IgD-negative memory B cell (primary cell): ENCODE data around the gene EXT2. TPM values are rescaled to one million over a fixed set of nuclear protein-coding genes. Genes with fewer than 3 reads are reported as not detected.

ENCODE experiments used
- H3K27ac Mint-ChIP-seq, 3 donors: one replicate each; pipeline ENCODE4 v1.8.0; 2020 to 2022; ENCODE audit warnings: mild to moderate bottlenecking in 3 of 3, mixed read lengths in 3 of 3, moderate library complexity in 1 of 3
- H3K27me3 Mint-ChIP-seq: one replicate; pipeline ENCODE4 v1.8.0; 2021; ENCODE audit warnings: mixed read lengths
- H3K36me3 Mint-ChIP-seq: one replicate; pipeline ENCODE4 v1.8.0; 2020; ENCODE audit warnings: mild to moderate bottlenecking, mixed read lengths
- H3K4me1 Mint-ChIP-seq, 3 donors: one replicate each; pipeline ENCODE4 v1.8.0; 2020 to 2022; ENCODE audit warnings: mixed read lengths in 3 of 3, mild to moderate bottlenecking in 1 of 3
- H3K4me3 Mint-ChIP-seq, 4 donors: one replicate each; pipeline ENCODE4 v1.8.0; 2020 to 2022; ENCODE audit warnings: mild to moderate bottlenecking in 4 of 4, mixed read lengths in 4 of 4, moderate library complexity in 3 of 4
- H3K9me3 Mint-ChIP-seq, 3 donors: one replicate each; pipeline ENCODE4 v1.8.0; 2020 to 2021; ENCODE audit warnings: mixed read lengths in 3 of 3, mild to moderate bottlenecking in 1 of 3
- polyA plus RNA-seq: library from polyadenylated mRNA; unstranded; fragments of 300-500 nt; fragmentation: Illumina TruSeq; gene quantifications from one replicate; pipeline ENCODE4 v1.2.3, GENCODE V29; 2021

EXT2 gene
- polyA plus RNA-seq, 1 donor from 2014 or later = 21.9 TPM

DNA sequence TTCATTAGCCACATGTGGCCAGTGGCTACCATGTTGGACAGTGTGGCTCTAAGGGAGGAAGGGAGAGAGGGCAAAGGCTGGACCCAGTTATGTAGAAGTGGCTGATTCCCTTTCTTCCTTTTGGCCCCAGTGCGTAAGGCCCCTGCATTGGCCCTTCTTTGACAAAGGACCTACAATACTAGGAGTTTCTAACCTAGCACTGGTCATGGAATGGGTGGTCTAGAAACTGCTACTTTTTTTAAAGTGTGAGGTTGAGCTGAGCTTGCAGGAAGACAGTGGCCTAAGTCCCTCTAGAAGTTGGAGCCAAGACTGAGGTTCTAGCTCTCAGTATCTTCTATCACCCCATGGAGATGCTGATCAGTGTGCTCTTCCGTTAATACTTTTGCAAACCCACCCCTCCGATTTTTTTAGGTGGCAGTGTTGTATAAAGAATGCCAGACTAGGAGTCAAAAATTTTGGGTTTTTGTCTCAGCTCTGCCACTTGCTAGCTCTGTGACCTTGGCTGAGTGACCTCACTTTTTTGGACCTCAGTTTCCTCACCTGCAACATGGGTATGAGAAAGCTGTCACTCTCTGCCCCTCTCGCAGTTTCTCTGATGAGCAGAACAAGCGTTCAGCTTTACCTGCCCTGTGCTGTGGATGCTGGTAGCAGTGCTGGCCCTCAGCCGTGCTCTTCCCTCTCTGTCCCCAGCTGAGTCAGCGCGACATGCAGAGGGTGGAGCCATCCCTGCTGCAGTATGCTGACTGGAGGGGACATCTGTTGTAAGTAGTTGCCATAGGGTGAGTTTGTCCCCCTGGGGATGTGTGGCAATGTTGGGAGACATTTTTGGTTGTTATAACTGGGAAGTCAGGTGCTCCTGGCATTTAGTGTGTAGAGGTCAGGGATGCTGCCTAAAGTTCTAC lies 22.5 kb upstream of the EXT2 start:
- Mint-ChIP-seq H3K4me1 (peaks cover 0 to 7% (median 4%) of the 10 kb centered on the region in 3 donors), H3K27ac (no peak overlapping the region), H3K4me3 (peak overlapping the region in 1 of 4 donors; percentile 12), H3K27me3 (no peaks in the 10 kb centered on the region), H3K36me3 (peaks cover 13% of the 10 kb centered on the region), H3K9me3 (no peaks in the 10 kb centered on the region)

DNA sequence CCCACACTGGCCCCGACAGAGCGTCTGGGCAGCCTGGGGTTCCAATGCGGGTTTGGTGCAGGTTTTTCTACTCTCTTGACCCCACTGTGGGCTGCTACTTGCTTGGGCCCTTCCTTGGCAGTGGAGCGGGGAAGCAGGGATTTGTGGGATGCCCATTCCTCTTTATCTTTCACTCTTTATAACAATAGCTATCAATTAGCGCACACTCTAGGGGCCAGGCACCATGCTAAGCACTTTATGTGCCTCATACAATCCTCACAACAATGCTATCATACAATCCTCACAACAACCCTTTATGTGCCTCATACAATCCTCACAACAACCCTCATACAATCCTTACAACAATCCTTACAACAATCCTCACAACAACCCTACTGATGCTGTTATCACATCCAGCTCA lies 16.7 kb upstream of the EXT2 start:
- peaks cover 0 to 1% (median 0%) of the 10 kb centered on the region in 3 donors for H3K9me3 Mint-ChIP-seq
- no peaks in the 10 kb centered on the region for H3K4me1 Mint-ChIP-seq
- H3K27ac Mint-ChIP-seq = no peak overlapping the region
- H3K27me3 Mint-ChIP-seq = no peaks in the 10 kb centered on the region
- H3K36me3 Mint-ChIP-seq = peaks cover 16% of the 10 kb centered on the region
- no peak overlapping the region for H3K4me3 Mint-ChIP-seq

DNA sequence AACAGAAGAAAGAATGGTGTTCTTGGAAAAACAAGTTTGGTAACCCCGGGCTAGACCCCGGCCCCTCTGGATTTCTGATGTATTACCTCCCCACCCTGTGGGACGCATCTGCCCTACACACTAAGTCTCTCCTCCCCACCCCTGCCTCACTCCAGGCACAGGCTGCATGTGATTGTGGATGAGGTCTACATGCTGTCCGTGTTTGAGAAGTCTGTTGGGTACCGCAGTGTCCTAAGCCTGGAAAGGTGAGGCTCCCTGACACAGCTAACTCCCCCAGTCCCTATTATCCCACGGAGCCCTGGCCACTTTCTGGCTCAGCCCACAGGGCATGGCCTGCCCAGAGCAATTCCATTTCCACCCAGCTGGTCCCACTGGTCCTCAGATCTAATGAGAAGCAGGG lies 16.1 kb upstream of the EXT2 start:
- H3K36me3 Mint-ChIP-seq = peaks cover 18% of the 10 kb centered on the region
- H3K4me3 Mint-ChIP-seq = no peak overlapping the region
- peaks cover 0 to 1% (median 0%) of the 10 kb centered on the region in 3 donors for H3K9me3 Mint-ChIP-seq
- H3K27me3 Mint-ChIP-seq = no peaks in the 10 kb centered on the region
- H3K4me1 Mint-ChIP-seq = no peaks in the 10 kb centered on the region
- no peak overlapping the region for H3K27ac Mint-ChIP-seq

GRCh38 chr11:44080951-44081350 lies 14.5 kb upstream of the EXT2 start:
- peaks cover 1 to 5% (median 2%) of the 10 kb centered on the region in 3 donors for H3K9me3 Mint-ChIP-seq
- H3K36me3 Mint-ChIP-seq = peaks cover 17% of the 10 kb centered on the region
- H3K4me3 Mint-ChIP-seq = no peak overlapping the region
- no peaks in the 10 kb centered on the region for H3K4me1 Mint-ChIP-seq
- H3K27me3 Mint-ChIP-seq = no peaks in the 10 kb centered on the region
- no peak overlapping the region for H3K27ac Mint-ChIP-seq

DNA sequence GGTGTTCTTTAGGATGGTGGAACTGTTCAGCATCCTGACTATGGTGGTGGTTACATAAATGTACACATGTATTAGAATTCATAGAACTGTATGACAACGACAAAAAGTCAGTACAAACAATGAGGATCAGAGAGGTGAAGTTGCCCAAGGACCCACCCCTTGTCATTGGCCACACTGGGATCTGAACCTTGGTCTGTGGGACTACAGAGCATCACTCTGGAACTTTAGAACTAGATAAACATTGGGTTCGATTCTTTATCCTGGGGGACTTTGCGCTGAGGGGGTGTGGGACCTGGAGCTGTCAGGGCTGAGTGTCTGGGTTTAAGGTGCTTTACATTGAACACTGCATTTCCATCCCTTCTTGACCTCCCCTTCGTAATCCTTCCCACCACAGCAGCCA lies 12.8 kb upstream of the EXT2 start:
- Mint-ChIP-seq H3K27ac (no peak overlapping the region), H3K4me1 (no peaks in the 10 kb centered on the region), H3K36me3 (peaks cover 13% of the 10 kb centered on the region), H3K27me3 (no peaks in the 10 kb centered on the region), H3K9me3 (peaks cover 1 to 5% (median 4%) of the 10 kb centered on the region in 3 donors), H3K4me3 (no peak overlapping the region)

- Mint-ChIP-seq H3K9me3 (peaks cover 1 to 5% (median 4%) of the 10 kb centered on the region in 3 donors), H3K36me3 (peaks cover 12% of the 10 kb centered on the region), H3K4me1 (no peaks in the 10 kb centered on the region), H3K27ac (no peak overlapping the region), H3K27me3 (no peaks in the 10 kb centered on the region), H3K4me3 (no peak overlapping the region)
These were observed 12.0 kb upstream of the EXT2 start for GRCh38 chr11:44083433-44083832.

DNA sequence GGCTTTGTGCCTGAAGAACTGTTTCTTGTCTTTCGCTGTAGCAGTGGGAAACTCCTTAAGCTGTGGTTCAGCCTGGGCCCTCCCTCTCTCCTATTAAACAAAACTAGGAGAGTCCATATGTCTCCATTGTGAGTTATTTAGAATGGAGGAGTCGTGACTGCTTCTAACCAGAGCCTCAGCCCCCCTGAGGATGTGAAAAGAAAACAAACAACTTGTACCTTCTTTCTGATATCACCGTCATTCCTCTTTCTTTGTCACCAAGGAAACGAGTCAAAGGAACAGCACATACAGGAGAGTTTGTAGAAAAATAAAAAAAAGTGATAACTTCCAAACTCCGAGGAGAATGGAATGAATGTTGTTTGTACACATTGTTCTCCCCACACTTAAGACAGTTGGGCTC lies 11.6 kb upstream of the EXT2 start:
- Mint-ChIP-seq H3K4me1 (no peaks in the 10 kb centered on the region), H3K36me3 (peaks cover 10% of the 10 kb centered on the region), H3K27me3 (no peaks in the 10 kb centered on the region), H3K4me3 (no peak overlapping the region), H3K27ac (no peak overlapping the region), H3K9me3 (peaks cover 1 to 5% (median 4%) of the 10 kb centered on the region in 3 donors)

DNA sequence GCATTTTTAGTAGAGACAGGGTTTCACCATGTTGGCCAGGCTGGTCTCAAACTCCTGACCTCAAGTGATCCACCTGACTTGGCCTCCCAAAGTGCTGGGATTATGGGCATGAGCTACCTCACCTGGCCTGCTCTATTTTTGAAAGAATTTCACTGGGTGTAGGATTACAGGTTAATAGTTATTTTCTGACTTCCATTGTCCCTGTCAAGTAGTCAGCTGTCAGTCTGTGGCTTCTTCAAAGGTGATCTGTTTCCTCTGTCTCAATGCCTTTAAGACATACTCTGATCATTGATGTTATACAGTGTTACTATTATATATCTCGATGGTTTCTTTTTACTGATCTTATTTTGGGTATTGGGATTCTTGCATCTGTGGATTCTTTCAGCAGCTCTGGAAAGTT lies 10.1 kb upstream of the EXT2 start:
- H3K27me3 Mint-ChIP-seq = no peaks in the 10 kb centered on the region
- H3K27ac Mint-ChIP-seq = no peak overlapping the region
- H3K9me3 Mint-ChIP-seq = peaks cover 1 to 5% (median 4%) of the 10 kb centered on the region in 3 donors
- H3K4me1 Mint-ChIP-seq = no peaks in the 10 kb centered on the region
- no peak overlapping the region for H3K4me3 Mint-ChIP-seq
- peaks cover 9% of the 10 kb centered on the region for H3K36me3 Mint-ChIP-seq

GRCh38 chr11:44088377-44088776 lies 7.1 kb upstream of the EXT2 start:
- H3K4me3 Mint-ChIP-seq = no peak overlapping the region
- H3K27me3 Mint-ChIP-seq = no peaks in the 10 kb centered on the region
- no peak overlapping the region for H3K27ac Mint-ChIP-seq
- H3K36me3 Mint-ChIP-seq = peaks cover 7% of the 10 kb centered on the region
- no peaks in the 10 kb centered on the region for H3K4me1 Mint-ChIP-seq
- H3K9me3 Mint-ChIP-seq = peaks cover 0 to 5% (median 4%) of the 10 kb centered on the region in 3 donors

GRCh38 chr11:44088871-44089270 lies 6.6 kb upstream of the EXT2 start:
- H3K9me3 Mint-ChIP-seq = peaks cover 0 to 5% (median 4%) of the 10 kb centered on the region in 3 donors
- no peaks in the 10 kb centered on the region for H3K27me3 Mint-ChIP-seq
- no peak overlapping the region for H3K27ac Mint-ChIP-seq
- H3K4me1 Mint-ChIP-seq = no peaks in the 10 kb centered on the region
- peaks cover 5% of the 10 kb centered on the region for H3K36me3 Mint-ChIP-seq
- H3K4me3 Mint-ChIP-seq = no peak overlapping the region

GRCh38 chr11:44090539-44090938 lies 4.9 kb upstream of the EXT2 start:
- no peak overlapping the region for H3K4me3 Mint-ChIP-seq
- no peak overlapping the region for H3K27ac Mint-ChIP-seq
- peaks cover 4% of the 10 kb centered on the region for H3K36me3 Mint-ChIP-seq
- H3K27me3 Mint-ChIP-seq = no peaks in the 10 kb centered on the region
- peaks cover 0 to 4% (median 2%) of the 10 kb centered on the region in 3 donors for H3K9me3 Mint-ChIP-seq
- H3K4me1 Mint-ChIP-seq = peaks cover 9 to 12% (median 10%) of the 10 kb centered on the region in 3 donors

GRCh38 chr11:44094260-44094868 lies 1.1 kb upstream of the EXT2 start:
- Mint-ChIP-seq H3K27me3 (no peaks in the 10 kb centered on the region), H3K9me3 (no peaks in the 10 kb centered on the region), H3K4me1 (peaks cover 16 to 23% (median 20%) of the 10 kb centered on the region in 3 donors), H3K4me3 (peak overlapping the region; percentile 66 to 90 (median 84)), H3K36me3 (no peaks in the 10 kb centered on the region), H3K27ac (peak overlapping the region; percentile 10 to 91 (median 69))

- Mint-ChIP-seq H3K36me3 (no peaks in the 10 kb centered on the region), H3K9me3 (no peaks in the 10 kb centered on the region), H3K27ac (peak overlapping the region in 1 of 3 donors; percentile 83), H3K4me1 (peaks cover 18 to 24% (median 20%) of the 10 kb centered on the region in 3 donors), H3K4me3 (peak overlapping the region; percentile 66 to 94 (median 88)), H3K27me3 (no peaks in the 10 kb centered on the region)
These were observed 1.1 kb downstream of the EXT2 start for GRCh38 chr11:44096360-44097185.

DNA sequence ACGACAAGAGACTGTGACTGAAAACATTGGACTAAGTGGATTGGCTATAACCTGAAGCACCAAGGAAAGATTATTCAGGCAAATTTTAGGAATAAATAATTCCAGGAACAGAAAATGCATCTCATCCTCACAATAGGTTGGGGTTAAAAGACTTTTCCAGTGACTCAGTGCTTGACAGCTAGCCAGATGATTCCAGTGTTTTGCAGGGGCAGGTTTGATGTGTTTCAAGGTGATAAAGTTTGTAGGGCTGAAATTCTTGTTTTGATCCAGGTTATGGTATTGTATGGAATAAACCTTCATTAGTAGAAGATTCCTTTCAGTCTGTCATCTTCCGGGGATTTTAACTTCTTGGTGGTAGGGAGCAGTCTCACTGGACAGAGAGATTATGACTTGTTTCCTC lies 2.3 kb downstream of the EXT2 start:
- Mint-ChIP-seq H3K4me1 (peaks cover 18 to 31% (median 23%) of the 10 kb centered on the region in 3 donors), H3K27me3 (no peaks in the 10 kb centered on the region), H3K4me3 (no peak overlapping the region), H3K9me3 (no peaks in the 10 kb centered on the region), H3K36me3 (no peaks in the 10 kb centered on the region), H3K27ac (peak overlapping the region in 1 of 3 donors; percentile 8)

DNA sequence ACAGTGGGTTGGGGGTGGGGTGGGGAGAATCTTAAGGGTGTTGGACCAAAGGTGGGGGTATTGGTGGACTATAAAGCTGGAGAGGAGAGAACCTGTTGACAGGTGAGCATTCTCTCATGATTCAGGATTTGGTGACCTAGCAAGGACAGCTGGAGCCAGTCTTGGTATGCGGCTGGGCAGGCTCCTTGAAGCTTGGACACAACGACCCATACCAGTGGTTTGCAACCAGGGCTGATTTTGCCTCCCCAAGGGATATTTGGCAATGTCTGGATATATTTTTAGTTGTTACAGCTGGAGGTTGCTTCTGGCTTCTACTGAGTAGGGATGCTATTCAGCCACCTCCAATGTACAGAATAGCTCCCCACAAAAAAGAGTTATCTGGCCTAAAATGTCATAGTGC lies 5.6 kb downstream of the EXT2 start:
- H3K36me3 Mint-ChIP-seq = no peaks in the 10 kb centered on the region
- H3K4me1 Mint-ChIP-seq = peaks cover 8 to 26% (median 18%) of the 10 kb centered on the region in 3 donors
- no peaks in the 10 kb centered on the region for H3K9me3 Mint-ChIP-seq
- H3K4me3 Mint-ChIP-seq = peak overlapping the region in 1 of 4 donors; percentile 17
- peak overlapping the region in 1 of 3 donors; percentile 31 for H3K27ac Mint-ChIP-seq
- no peaks in the 10 kb centered on the region for H3K27me3 Mint-ChIP-seq
